Measurements from ENCODE around the gene SHLD1.

GRCh38 chr20:5893621-5894020, 143.4 kb downstream of the SHLD1 start:
- TF ChIP-seq CTCF (IDR thresholded peaks at IDR 0.05) (no peak), POLR2A (IDR thresholded peaks at IDR 0.05) (no peak), POLR2AphosphoS5 (IDR thresholded peaks at IDR 0.05) (no peak)

Data from sigmoid colon (tissue), 4 donors.